Activated CD8-positive, alpha-beta memory T cell treated with anti-CD3 and anti-CD28 coated beads for 48 hours (primary cell): Measurements from ENCODE around the gene VIPR2.

Experiments used
- DNase-seq, 3 experiments: peaks; one replicate each; pipeline ENCODE4 v3.0.0-alpha.2; 2020; ENCODE audit warnings: low read depth in 2 of 3, low spot score in 2 of 3

VIPR2 gene

GRCh38 chr7:159158125-159158887 lies 13.6 kb upstream of the VIPR2 start:
- no peak for DNase-seq

DNA sequence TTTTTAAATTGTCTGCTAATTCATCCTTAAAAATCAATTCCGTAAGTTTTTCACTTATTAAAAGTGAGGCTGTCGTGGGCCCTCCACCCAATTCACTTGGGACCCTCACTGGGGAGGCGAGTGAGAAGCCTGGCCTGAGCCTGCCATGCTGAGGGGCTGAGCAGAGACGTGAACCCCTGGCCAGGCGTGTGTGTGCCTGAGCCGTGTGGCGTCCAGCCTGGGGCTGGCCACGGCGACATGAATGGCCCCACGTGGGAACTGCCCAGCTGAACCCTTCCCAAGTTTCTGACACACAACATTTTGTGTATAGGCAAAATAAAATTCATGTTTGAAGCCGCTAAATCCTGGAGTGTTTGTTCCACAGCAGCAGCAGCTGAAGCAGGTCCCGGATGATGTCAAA lies 13.0 kb upstream of the VIPR2 start:
- no peak for DNase-seq

DNA sequence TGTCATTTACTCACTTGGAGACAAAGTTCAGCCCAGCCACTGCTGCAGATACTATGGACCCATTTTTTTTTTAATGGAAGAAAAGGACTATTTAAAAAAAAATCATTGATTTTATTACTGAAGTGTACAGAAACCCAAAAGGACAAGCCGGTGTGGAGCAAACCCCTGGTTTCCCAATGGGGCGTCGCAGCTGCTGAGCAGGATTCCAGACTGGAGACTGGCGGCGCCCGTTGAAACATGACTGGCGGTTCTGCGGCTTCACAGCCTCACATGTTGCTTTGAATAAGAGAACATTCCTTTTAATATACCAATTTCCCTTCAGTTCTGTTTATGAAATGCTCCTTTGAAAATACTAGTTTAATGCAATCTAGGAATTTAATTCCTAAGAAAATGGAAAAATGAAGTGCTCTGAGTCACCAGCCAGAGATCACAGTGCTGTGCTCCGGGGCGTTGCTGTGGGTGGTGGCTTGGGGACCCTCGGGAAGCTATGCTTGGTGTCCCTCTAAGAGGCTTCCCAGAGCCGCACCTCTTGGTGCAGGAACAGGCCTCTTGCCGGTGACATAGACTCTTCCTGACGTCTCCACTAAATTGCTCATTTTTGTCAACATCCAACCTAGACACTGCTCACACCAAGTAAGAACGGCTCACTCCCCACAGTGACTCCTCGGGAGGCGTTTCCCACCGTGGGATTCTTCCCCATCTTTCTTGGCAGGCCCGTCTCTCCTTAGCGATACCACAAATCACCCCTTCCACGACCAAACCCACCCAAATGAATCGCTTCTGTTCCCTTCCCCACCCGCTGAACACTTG lies 12.0 kb upstream of the VIPR2 start:
- no peak for DNase-seq

DNA sequence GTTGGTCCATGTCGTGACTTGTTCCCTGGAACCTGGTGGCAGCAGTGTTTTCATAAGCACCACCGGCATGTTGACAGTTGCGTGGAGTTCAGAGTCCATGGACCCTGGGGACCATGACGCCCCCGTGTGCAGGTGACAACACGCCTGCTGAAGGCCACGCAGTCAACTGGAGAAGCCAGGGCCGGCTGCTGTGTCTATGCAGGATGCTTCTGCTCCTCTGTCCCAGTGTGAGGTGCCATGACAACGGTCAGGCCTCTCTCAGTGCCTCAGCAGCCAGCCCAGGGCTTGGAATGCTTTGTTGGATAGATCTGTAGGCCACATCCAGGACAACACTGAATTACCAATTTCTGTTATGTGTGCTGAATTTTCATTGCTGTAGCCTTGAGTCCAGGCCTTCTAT lies 10.7 kb upstream of the VIPR2 start:
- DNase-seq = no peak

DNA sequence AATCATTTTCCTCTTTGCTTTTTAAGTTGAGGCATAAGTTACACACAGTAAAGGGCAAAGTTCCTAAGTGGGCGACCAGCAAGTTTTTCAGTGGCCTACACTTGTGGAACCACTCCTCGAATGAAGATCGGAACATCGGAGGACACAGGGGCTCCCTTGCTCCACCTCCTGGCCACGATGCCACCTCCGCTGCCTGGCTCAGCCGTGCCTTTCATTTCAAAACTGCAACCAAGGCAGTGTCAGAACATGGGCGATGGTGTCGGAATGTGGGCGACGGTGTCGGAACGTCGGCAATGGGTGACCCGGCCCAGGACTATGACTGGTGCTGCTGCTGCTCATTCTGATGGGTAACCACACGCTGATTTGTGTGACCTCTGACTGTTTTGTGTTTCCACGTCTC lies 9.6 kb upstream of the VIPR2 start:
- no peak for DNase-seq

- no peak for DNase-seq
These were observed 8.8 kb upstream of the VIPR2 start for GRCh38 chr7:159153511-159153910.

- DNase-seq = no peak
These were observed 8.1 kb upstream of the VIPR2 start for GRCh38 chr7:159152816-159153215.

DNA sequence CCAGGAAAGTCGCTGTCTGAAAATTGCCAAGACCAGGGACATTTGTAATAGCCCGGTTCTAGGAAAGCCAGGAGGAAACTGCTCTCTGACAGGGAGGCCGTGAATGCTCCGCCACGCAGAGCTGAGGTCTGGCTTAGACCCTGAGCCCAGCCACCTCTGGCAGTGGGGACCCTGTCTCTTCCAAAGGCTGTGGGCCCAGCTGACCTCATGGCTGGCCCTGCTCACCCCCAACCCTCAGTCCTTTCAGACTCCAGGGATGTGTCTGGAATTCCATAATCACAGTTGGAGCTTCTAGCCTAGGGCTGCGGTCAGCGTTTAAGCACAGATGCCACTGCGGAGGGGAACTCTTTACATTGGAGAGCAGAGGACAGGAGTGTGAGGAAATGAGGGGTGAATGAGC lies 6.6 kb upstream of the VIPR2 start:
- no peak for DNase-seq

- no peak for DNase-seq
These were observed 4.8 kb upstream of the VIPR2 start for GRCh38 chr7:159149488-159149887.

GRCh38 chr7:159148430-159149395 lies 4.0 kb upstream of the VIPR2 start:
- DNase-seq = no peak

- no peak for DNase-seq
These were observed 3.0 kb upstream of the VIPR2 start for GRCh38 chr7:159147687-159148086.

- no peak for DNase-seq
These were observed 2.6 kb upstream of the VIPR2 start for GRCh38 chr7:159147246-159147645.

DNA sequence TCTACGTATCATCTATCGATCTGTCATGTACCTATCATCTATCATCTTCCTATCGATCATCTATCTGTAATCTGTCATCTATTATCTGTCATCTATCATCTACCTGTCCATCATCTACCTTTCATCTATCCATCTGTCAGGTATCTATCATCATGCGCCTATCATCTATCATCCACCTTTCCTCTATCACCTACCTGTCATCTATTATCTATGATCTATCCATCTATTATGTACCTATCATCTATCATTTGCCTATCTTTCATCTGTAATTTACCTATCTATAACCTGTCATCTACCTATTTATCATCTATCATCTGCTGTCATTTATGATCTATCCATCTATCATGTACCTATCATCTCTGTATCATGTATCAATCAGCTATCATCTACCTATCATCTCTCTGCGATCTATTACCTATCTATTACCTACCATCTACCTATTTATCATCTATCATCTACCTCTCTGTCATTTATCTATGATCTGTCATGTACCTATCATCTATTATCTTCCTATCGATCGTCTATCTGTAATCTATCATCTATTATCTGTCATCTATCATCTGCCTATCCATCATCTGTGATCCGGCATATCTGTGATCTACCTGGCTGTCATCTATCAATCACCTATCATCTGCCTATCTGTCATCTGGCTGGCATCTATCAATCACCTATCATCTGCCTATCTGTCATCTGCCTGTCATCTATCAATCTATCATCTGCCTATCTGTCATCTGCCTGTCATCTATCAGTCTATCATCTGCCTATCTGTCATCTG lies 1.6 kb upstream of the VIPR2 start:
- no peak for DNase-seq

DNA sequence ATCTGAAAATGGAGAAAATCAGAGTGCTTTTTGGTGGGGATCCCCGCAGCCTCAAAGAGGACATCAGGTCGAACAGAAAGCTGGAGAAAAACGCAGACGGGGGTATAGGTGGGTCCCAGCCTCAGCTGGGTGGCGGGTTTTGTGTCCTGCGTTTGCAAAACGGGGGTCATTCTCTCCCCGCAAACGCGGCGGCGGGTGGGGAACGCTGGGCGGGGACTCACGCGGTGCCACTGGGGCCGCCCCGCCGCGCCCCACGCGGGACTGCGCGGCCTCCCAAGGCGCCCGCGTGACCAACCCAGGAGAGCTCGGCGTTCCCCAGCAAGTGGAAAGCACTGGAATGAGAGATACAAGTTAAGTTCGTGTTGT lies 806 bp upstream of the VIPR2 start:
- DNase-seq = no peak

GRCh38 chr7:159143780-159144757 lies 598 bp downstream of the VIPR2 start:
- no peak for DNase-seq

DNA sequence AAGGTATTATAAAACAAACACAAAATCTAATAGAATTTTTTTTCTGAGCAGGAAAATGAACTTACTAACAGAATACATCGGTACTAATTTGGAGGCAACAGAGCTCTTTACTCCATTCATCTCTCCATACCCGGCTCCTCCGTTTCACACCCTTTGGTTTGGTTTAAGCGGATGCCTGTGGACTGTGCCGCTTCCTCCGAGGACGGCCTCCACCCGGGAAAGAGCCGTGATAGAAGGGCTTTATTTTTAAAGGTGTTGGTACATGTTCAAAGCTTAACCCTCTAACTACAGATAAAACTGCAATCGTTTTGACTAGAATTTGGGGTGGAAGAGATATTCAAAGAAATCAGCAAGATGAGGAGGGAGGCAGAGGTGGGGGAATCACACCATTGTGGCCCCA lies 1.9 kb downstream of the VIPR2 start:
- DNase-seq = no peak

GRCh38 chr7:159142199-159142598 lies 2.5 kb downstream of the VIPR2 start:
- no peak for DNase-seq

- no peak for DNase-seq
These were observed 3.0 kb downstream of the VIPR2 start for GRCh38 chr7:159141660-159142059.

DNA sequence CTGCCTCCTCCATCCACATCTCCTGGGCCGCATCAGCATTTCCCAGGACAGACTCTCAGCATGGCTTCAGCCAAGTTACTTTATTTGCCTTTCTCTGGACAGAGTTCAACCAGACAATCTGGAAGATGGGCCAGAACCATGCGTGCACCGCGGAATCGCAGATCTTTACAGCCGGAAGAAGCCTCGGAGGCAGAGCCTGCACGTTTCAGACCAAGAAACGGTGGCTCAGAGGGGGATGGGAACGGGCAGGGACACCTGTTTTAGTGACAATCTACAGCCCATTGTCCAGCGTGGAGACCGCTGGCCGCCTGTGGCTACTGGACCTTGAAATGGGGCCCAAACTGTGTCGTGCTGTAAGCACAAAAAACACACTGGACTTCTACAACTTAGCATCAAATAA lies 3.5 kb downstream of the VIPR2 start:
- no peak for DNase-seq
